HepG2 (cell line): ENCODE measurements around the gene HIPK2. TPM values are rescaled to one million over a fixed set of nuclear protein-coding genes. Genes with fewer than 3 reads are reported as not detected.

Experiments used
- ATF7-NPFF ChIP-seq: sonication (generic); formaldehyde crosslinking; IDR thresholded peaks from 2 replicates; pipeline ENCODE4 v1.8.1; 2023; ENCODE audit warnings: mild to moderate bottlenecking, low read depth, missing genetic modification reagents, moderate library complexity
- BHLHE40 ChIP-seq: IDR thresholded peaks from 2 replicates; pipeline ENCODE4 v1.6.1; 2011; ENCODE audit warnings: low read length, improper control_type of control experiment
- BRF2 ChIP-seq: sonication (generic); formaldehyde crosslinking; IDR thresholded peaks from 2 replicates; pipeline ENCODE4 v1.8.1; 2022; ENCODE audit warnings: mild to moderate bottlenecking, missing genetic modification reagents
- DPF2 ChIP-seq: sonication (generic); formaldehyde crosslinking; IDR thresholded peaks from 2 replicates; pipeline ENCODE4 v1.4.0; 2020; ENCODE audit warnings: mild to moderate bottlenecking, low read depth, missing genetic modification reagents, borderline replicate concordance
- GABPA ChIP-seq, 2 experiments: IDR thresholded peaks; 2 replicates each; pipeline ENCODE4 v1.6.1; 2011 to 2016; ENCODE audit warnings: low read depth in 2 of 2, low read length in 1 of 2, missing biosample characterization in 1 of 2, missing genetic modification characterization in 1 of 2
- PCBP1 ChIP-seq: fragments of 200-400 bp; formaldehyde crosslinking; IDR thresholded peaks from 2 replicates; pipeline ENCODE4 v1.6.1; 2017; ENCODE audit warnings: mild to moderate bottlenecking, low read depth, low read length, borderline replicate concordance
- POLR2AphosphoS5 ChIP-seq: IDR thresholded peaks from 2 replicates; pipeline ENCODE4 v1.6.1; 2012; ENCODE audit warnings: low read depth, low read length
- ZBTB2 ChIP-seq: sonication (generic); formaldehyde crosslinking; IDR thresholded peaks from 2 replicates; pipeline ENCODE4 v1.8.0; 2022; ENCODE audit warnings: low read depth, missing genetic modification reagents
- ZBTB21 ChIP-seq: sonication (generic); formaldehyde crosslinking; IDR thresholded peaks from 2 replicates; pipeline ENCODE4 v1.4.0; 2020; ENCODE audit warnings: missing genetic modification reagents
- ZBTB26 ChIP-seq: IDR thresholded peaks from 2 replicates; pipeline ENCODE4 v1.6.1; 2016; ENCODE audit warnings: missing compliant biosample characterization, missing genetic modification reagents, borderline replicate concordance
- ZNF609 ChIP-seq: sonication (generic); formaldehyde crosslinking; IDR thresholded peaks from 2 replicates; pipeline ENCODE4 v1.4.0; 2020; ENCODE audit warnings: mild to moderate bottlenecking, missing genetic modification reagents, borderline replicate concordance
- ZNF709 ChIP-seq: sonication (generic); formaldehyde crosslinking; IDR thresholded peaks from 2 replicates; pipeline ENCODE4 v1.5.0; 2020; ENCODE audit warnings: mild to moderate bottlenecking, missing genetic modification reagents
- polyA plus RNA-seq, 8 experiments: library from polyadenylated mRNA; depleted of rRNA in 3 of 8; stranded (reverse) in 7 of 8; unstranded in 1 of 8; fragments of >200 nt; fragmentation: Illumina TruSeq in 4 of 8; extraction: Trizol in 4 of 8; gene quantifications; 2 replicates each; pipeline versions ENCODE4 v1.2.1 to v1.2.3, GENCODE V29; 2011 to 2016; ENCODE audit warnings: low read depth in 4 of 8, missing spikeins in 1 of 8, mixed read lengths in 1 of 8; ENCODE audit not compliant: insufficient read depth in 1 of 8
- total RNA-seq, 5 experiments: library from RNA; depleted of rRNA; stranded (reverse); fragments of >200 nt; fragmentation: Illumina TruSeq; extraction: Trizol; gene quantifications; 2 replicates each; pipeline ENCODE4 v1.2.3, GENCODE V29; 2016; ENCODE audit warnings: low read depth in 1 of 5
- TF ChIP-seq, protein P1 (sequence below): IDR thresholded peaks from 2 replicates; pipeline ENCODE4 v1.6.1; 2016; ENCODE audit warnings: missing compliant biosample characterization, missing genetic modification reagents, borderline replicate concordance

Gene HIPK2
- total and polyA plus RNA-seq, 2 of the 13 experiments (the other 11 are each of a cell fraction or from before 2014, with no cell fraction given): 14.4 to 20.2 TPM

- TF ChIP-seq ZNF609 (CRISPR knock-in tag) (no peak), PCBP1 (no peak), BHLHE40 (no peak), ZBTB26 (CRISPR knock-in tag) (no peak), ZNF709 (CRISPR knock-in tag) (0 out of 2 replicates have a peak, but pooled peaks have one; percentile 64), ZBTB2 (CRISPR knock-in tag) (peak; percentile 73), BRF2 (CRISPR knock-in tag) (no peak), DPF2 (CRISPR knock-in tag) (no peak), ATF7-NPFF (CRISPR knock-in tag) (no peak), POLR2AphosphoS5 (no peak), ZBTB21 (CRISPR knock-in tag) (no peak), GABPA (IDR thresholded peaks at IDR 0.05; ENCODE audit: low read depth, low read length) (no peak), GABPA (CRISPR knock-in tag; IDR thresholded peaks at IDR 0.05; ENCODE audit: low read depth) (no peak)
- TF ChIP-seq, protein P1, sequence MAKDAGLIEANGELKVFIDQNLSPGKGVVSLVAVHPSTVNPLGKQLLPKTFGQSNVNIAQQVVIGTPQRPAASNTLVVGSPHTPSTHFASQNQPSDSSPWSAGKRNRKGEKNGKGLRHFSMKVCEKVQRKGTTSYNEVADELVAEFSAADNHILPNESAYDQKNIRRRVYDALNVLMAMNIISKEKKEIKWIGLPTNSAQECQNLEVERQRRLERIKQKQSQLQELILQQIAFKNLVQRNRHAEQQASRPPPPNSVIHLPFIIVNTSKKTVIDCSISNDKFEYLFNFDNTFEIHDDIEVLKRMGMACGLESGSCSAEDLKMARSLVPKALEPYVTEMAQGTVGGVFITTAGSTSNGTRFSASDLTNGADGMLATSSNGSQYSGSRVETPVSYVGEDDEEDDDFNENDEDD (CRISPR knock-in tag): 0 out of 2 replicates have a peak, but pooled peaks have one; percentile 30
Observed at GRCh38 chr7:139777948-139778841, at the start of gene HIPK2 (continued).
